H1 (cell line): ENCODE results near the gene TRABD2B.

Experiments
- CTCF ChIP-seq, 3 experiments: IDR thresholded peaks; 1 replicate in 2 of 3; 2 replicates in 1 of 3; pipeline versions ENCODE4 v1.5.1 to v1.6.1; 2011; ENCODE audit warnings: low read length in 3 of 3, mild to moderate bottlenecking in 3 of 3, inconsistent platforms in 2 of 3, low read depth in 1 of 3, moderate library complexity in 1 of 3; ENCODE audit not compliant: insufficient read depth in 1 of 3; ENCODE audit errors: control extremely low read depth in 1 of 3
- RAD21 ChIP-seq, 2 experiments: IDR thresholded peaks in 1 of 2; conservative IDR thresholded peaks in 1 of 2; 2 replicates each; pipeline ENCODE4 v1.6.1; 2011; ENCODE audit warnings: low read depth in 2 of 2, low read length in 2 of 2, improper control_type of control experiment in 1 of 2, inconsistent platforms in 1 of 2, mild to moderate bottlenecking in 1 of 2, moderate library complexity in 1 of 2
- RNF2 ChIP-seq: fragments of 200-900, 300-1000 bp; sonication (generic); IDR thresholded peaks from 2 replicates; pipeline ENCODE4 v1.7.1; 2016; ENCODE audit warnings: borderline replicate concordance, low read depth, mild to moderate bottlenecking, antibody characterized with exemption, low read length; ENCODE audit not compliant: poor library complexity, severe bottlenecking; ENCODE audit errors: missing control alignments
- TBP ChIP-seq: IDR thresholded peaks from 2 replicates; pipeline ENCODE4 v1.6.1; 2011; ENCODE audit warnings: low read depth, low read length, improper control_type of control experiment
- ZNF274 ChIP-seq: IDR thresholded peaks from 2 replicates; pipeline ENCODE4 v1.7.0; 2012; ENCODE audit warnings: low read length, borderline replicate concordance; ENCODE audit errors: extremely low read depth

- no peak for TF ChIP-seq CTCF (IDR thresholded peaks at IDR 0.05; ENCODE audit: control extremely low read depth in 1 of 3, insufficient read depth in 1 of 3, low read depth in 1 of 3, low read length in 3 of 3)
- no peak for TF ChIP-seq RNF2
- no peak for TF ChIP-seq RAD21 (IDR thresholded peaks at IDR 0.05 in 1 of 2, conservative IDR thresholded peaks at IDR 0.05 in 1 of 2; ENCODE audit: low read depth in 2 of 2, low read length in 2 of 2)
- TF ChIP-seq TBP: no peak
- TF ChIP-seq ZNF274: no peak
Observed at GRCh38 chr1:47838562-47839432, 158.4 kb downstream of the TRABD2B start.
